ENCODE results near the gene HOXA3. TPM values are rescaled to one million over a fixed set of nuclear protein-coding genes. Genes with fewer than 3 reads are reported as not detected.

HOXA3 gene
- total and polyA plus RNA-seq, 2 of the 8 experiments (the other 6 are each of a cell fraction or from before 2014, with no cell fraction given), result not detected

DNA sequence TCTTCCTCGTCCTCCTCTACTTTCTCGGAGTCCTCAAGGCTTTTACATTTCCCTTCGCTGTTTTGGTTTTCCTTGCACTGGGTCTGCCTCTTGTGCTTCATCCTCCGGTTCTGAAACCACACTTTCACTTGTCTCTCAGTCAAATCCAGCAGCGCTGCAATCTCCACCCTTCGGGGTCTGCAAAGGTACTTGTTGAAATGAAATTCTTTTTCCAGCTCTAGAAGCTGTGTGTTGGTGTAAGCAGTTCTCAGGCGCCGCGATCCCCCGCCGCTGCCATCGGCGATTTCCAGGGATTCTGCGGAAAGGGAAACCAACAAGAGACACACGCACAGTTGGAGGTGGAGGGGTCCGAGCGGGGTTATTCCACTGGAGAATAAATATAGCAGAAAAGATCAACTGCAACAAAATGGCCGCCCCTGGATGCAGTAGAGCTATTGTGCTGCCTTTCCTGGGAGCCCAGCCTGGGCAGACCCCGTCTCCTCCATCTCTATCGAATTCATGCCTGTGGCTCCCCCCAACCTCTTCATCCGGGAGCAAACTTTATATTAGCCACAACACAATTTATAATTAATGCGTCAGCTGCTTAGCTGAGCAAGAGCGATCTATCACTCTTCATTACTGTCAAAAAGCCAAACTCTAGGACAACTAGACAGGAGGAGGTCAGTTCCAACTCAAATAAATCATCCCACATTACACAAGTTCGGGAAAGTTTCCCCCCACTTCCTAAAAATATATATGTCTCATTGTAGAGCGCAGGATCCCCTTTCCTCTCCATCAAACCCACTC is 51.0 kb downstream of the HOXA3 start (continued):
- TF ChIP-seq CBX8 (IDR thresholded peaks at IDR 0.05; ENCODE audit: borderline replicate concordance, low read depth, low read length) (peak; percentile 91; the same call in 1 of the 2 replicates), POLR2A (IDR thresholded peaks at IDR 0.05; ENCODE audit: control extremely low read depth in 1 of 2, low read depth in 2 of 2, low read length in 2 of 2) (no peak), TEAD4 (IDR thresholded peaks at IDR 0.05; ENCODE audit: low read depth, low read length) (no peak), BACH1 (IDR thresholded peaks at IDR 0.05; ENCODE audit: low read length) (no peak), EGR1 (IDR thresholded peaks at IDR 0.05; ENCODE audit: borderline replicate concordance, low read depth, low read length) (no peak), BRCA1 (IDR thresholded peaks at IDR 0.05; ENCODE audit: low read depth, low read length) (no peak), ZNF274 (IDR thresholded peaks at IDR 0.05; ENCODE audit: borderline replicate concordance, extremely low read depth, low read length) (no peak), SIN3A (conservative IDR thresholded peaks at IDR 0.05 in 1 of 2, IDR thresholded peaks at IDR 0.05 in 1 of 2; ENCODE audit: low read depth in 1 of 2, low read length in 2 of 2) (no peak), POLR2AphosphoS5 (IDR thresholded peaks at IDR 0.05; ENCODE audit: low read depth, low read length) (no peak), EP300 (IDR thresholded peaks at IDR 0.05; ENCODE audit: borderline replicate concordance in 1 of 2, low read depth in 2 of 2, low read length in 2 of 2) (no peak), KDM4A (IDR thresholded peaks at IDR 0.05; ENCODE audit: low read depth, low read length, severe bottlenecking) (no peak), JUND (IDR thresholded peaks at IDR 0.05; ENCODE audit: low read length) (no peak), BCL11A (IDR thresholded peaks at IDR 0.05; ENCODE audit: low read depth in 2 of 2, low read length in 2 of 2) (no peak), SAP30 (IDR thresholded peaks at IDR 0.05; ENCODE audit: insufficient read depth, insufficient replicate concordance, low read length) (no peak), EZH2 (IDR thresholded peaks at IDR 0.05; ENCODE audit: low read depth, low read length, severe bottlenecking) (peak; percentile 92), RNF2 (IDR thresholded peaks at IDR 0.05; ENCODE audit: borderline replicate concordance, low read depth, low read length, missing control alignments, poor library complexity, severe bottlenecking) (peak; percentile 63)
- TF ChIP-seq, protein P1, sequence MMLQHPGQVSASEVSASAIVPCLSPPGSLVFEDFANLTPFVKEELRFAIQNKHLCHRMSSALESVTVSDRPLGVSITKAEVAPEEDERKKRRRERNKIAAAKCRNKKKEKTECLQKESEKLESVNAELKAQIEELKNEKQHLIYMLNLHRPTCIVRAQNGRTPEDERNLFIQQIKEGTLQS (IDR thresholded peaks at IDR 0.05; ENCODE audit: insufficient read depth, low read depth, low read length), result no peak
